K562 (cell line): ENCODE measurements around the gene DPAGT1. TPM values are rescaled to one million over a fixed set of nuclear protein-coding genes. Genes with fewer than 3 reads are reported as not detected.
A peak's percentile ranks its signal among the peaks of the same experiment; 100 is the strongest.

ENCODE experiments used
- ATF3 ChIP-seq, 2 experiments: fragments of 450-650 bp in 1 of 2; sonication (generic) in 1 of 2; formaldehyde crosslinking in 1 of 2; IDR thresholded peaks in 1 of 2; conservative IDR thresholded peaks in 1 of 2; 2 replicates each; pipeline versions ENCODE4 v1.6.1 to v1.8.1; 2016 to 2023; ENCODE audit warnings: mild to moderate bottlenecking in 2 of 2, moderate library complexity in 2 of 2, inconsistent platforms in 1 of 2, missing genetic modification reagents in 1 of 2
- CBFA2T2 ChIP-seq: fragments of 450-650 bp; conservative IDR thresholded peaks from 2 replicates; pipeline ENCODE4 v1.6.1; 2017; ENCODE audit warnings: mild to moderate bottlenecking
- CTBP1 ChIP-seq: fragments of 450-650 bp; IDR thresholded peaks from 2 replicates; pipeline ENCODE4 v1.6.1; 2016; ENCODE audit warnings: borderline replicate concordance
- DDX20 ChIP-seq: fragments of 450-650 bp; IDR thresholded peaks from 2 replicates; pipeline ENCODE4 v1.6.1; 2016; ENCODE audit warnings: missing genetic modification characterization, low read depth, mild to moderate bottlenecking, missing compliant biosample characterization, moderate library complexity
- GABPA ChIP-seq: fragments of 200-800 bp; sonication (Bioruptor generic); conservative IDR thresholded peaks from 2 replicates; pipeline ENCODE4 v1.6.1; 2016; ENCODE audit warnings: low read depth, missing genetic modification characterization, missing compliant biosample characterization
- HDAC1 ChIP-seq, 2 experiments: fragments of 450-650 bp; IDR thresholded peaks; 2 replicates each; pipeline ENCODE4 v1.6.1; 2016 to 2017; ENCODE audit warnings: inconsistent platforms in 1 of 2, mild to moderate bottlenecking in 1 of 2, moderate library complexity in 1 of 2
- HDGF ChIP-seq: fragments of 450-650 bp; IDR thresholded peaks from 2 replicates; pipeline ENCODE4 v1.6.1; 2016
- KLF1 ChIP-seq: fragments of 450-650 bp; IDR thresholded peaks from 2 replicates; pipeline ENCODE4 v1.6.1; 2016; ENCODE audit warnings: missing genetic modification characterization, missing compliant biosample characterization
- KLF13 ChIP-seq: fragments of 450-650 bp; IDR thresholded peaks from 2 replicates; pipeline ENCODE4 v1.6.1; 2016; ENCODE audit warnings: missing genetic modification characterization, low read depth, mild to moderate bottlenecking, missing compliant biosample characterization, moderate library complexity, borderline replicate concordance
- MCM3 ChIP-seq: fragments of 450-650 bp; IDR thresholded peaks from 2 replicates; pipeline ENCODE4 v1.6.1; 2016
- NELFE ChIP-seq: IDR thresholded peaks from 2 replicates; pipeline ENCODE4 v1.6.1; 2011; ENCODE audit warnings: mild to moderate bottlenecking; ENCODE audit not compliant: insufficient read depth, insufficient read length
- NR3C1 ChIP-seq: sonication (generic); formaldehyde crosslinking; IDR thresholded peaks from 2 replicates; pipeline ENCODE4 v1.8.1; 2022; ENCODE audit warnings: missing genetic modification reagents
- OTX1 ChIP-seq: fragments of 450-650 bp; formaldehyde crosslinking; IDR thresholded peaks from 2 replicates; pipeline ENCODE4 v1.4.0; 2022; ENCODE audit warnings: mild to moderate bottlenecking
- SIN3B ChIP-seq: fragments of 450-650 bp; IDR thresholded peaks from 2 replicates; pipeline ENCODE4 v1.6.1; 2017; ENCODE audit warnings: low read depth, mild to moderate bottlenecking, moderate library complexity
- TCF3 ChIP-seq: sonication (generic); formaldehyde crosslinking; IDR thresholded peaks from 2 replicates; pipeline ENCODE4 v1.4.0; 2020; ENCODE audit warnings: mild to moderate bottlenecking, missing genetic modification reagents
- TCF7 ChIP-seq: sonication (generic); IDR thresholded peaks from 2 replicates; pipeline ENCODE4 v1.6.1; 2016; ENCODE audit warnings: antibody characterized with exemption, borderline replicate concordance
- YY1 ChIP-seq, 3 experiments: IDR thresholded peaks; 2 replicates each; pipeline ENCODE4 v1.6.1; 2011; ENCODE audit warnings: low read length in 2 of 3, mild to moderate bottlenecking in 2 of 3, moderate library complexity in 2 of 3, borderline replicate concordance in 1 of 3, control low read depth in 1 of 3, low read depth in 1 of 3; ENCODE audit not compliant: insufficient read depth in 3 of 3, insufficient replicate concordance in 2 of 3, control insufficient read depth in 1 of 3, insufficient read length in 1 of 3; ENCODE audit errors: extremely low read depth in 1 of 3
- ZBTB7A ChIP-seq: IDR thresholded peaks from 2 replicates; pipeline ENCODE4 v1.6.1; 2011; ENCODE audit warnings: low read depth, mild to moderate bottlenecking, low read length, moderate library complexity, borderline replicate concordance; ENCODE audit not compliant: control insufficient read depth
- ZNF12 ChIP-seq: sonication (generic); formaldehyde crosslinking; IDR thresholded peaks from 2 replicates; pipeline ENCODE4 v1.4.0; 2020; ENCODE audit warnings: mild to moderate bottlenecking, missing genetic modification reagents
- ZNF444 ChIP-seq: fragments of 250-450 bp; sonication (Bioruptor Pico); IDR thresholded peaks from 2 replicates; pipeline ENCODE4 v1.4.0; 2020; ENCODE audit warnings: mild to moderate bottlenecking, moderate library complexity
- ZNF507 ChIP-seq: conservative IDR thresholded peaks from 2 replicates; pipeline ENCODE4 v1.6.1; 2017; ENCODE audit warnings: missing genetic modification characterization, missing compliant biosample characterization
- ZNF589 ChIP-seq: fragments of 200-800 bp; sonication (Bioruptor generic); IDR thresholded peaks from 2 replicates; pipeline ENCODE4 v1.6.1; 2016; ENCODE audit warnings: low read depth, missing genetic modification characterization, missing compliant biosample characterization
- polyA plus RNA-seq, 8 experiments: library from polyadenylated mRNA; depleted of rRNA in 4 of 8; stranded (reverse) in 5 of 8; unstranded in 3 of 8; fragments of >200 nt; fragmentation: Nextera tagmentation in 2 of 8; fragmentation: Illumina TruSeq in 1 of 8; extraction: Ambion mirVana in 2 of 8; extraction: Trizol in 1 of 8; gene quantifications; 2 replicates each; pipeline versions ENCODE4 v1.2.1 to v1.2.3, GENCODE V29; 2011 to 2014; ENCODE audit warnings: inconsistent platforms in 1 of 8, missing spikeins in 1 of 8
- total RNA-seq, 7 experiments: library from RNA; depleted of rRNA in 6 of 7; stranded (reverse); fragments of >200 nt in 6 of 7; fragmentation: Illumina TruSeq in 2 of 7; extraction: Trizol in 2 of 7; gene quantifications; 2 replicates each; pipeline versions ENCODE4 v1.2.1 to v1.2.3, GENCODE V29; 2011 to 2021; ENCODE audit warnings: low replicate concordance in 1 of 7
- TF ChIP-seq, protein P1 (sequence below): fragments of 450-650 bp; formaldehyde crosslinking; IDR thresholded peaks from 2 replicates; pipeline ENCODE4 v1.4.0; 2022; ENCODE audit warnings: mild to moderate bottlenecking, moderate library complexity
- TF ChIP-seq, protein P2 (sequence below): fragments of 450-650 bp; IDR thresholded peaks from 2 replicates; pipeline ENCODE4 v1.6.1; 2016; ENCODE audit warnings: antibody characterized with exemption
- TF ChIP-seq, protein P3 (sequence below): fragments of 450-650 bp; IDR thresholded peaks from 2 replicates; pipeline ENCODE4 v1.6.1; 2016; ENCODE audit warnings: missing biosample characterization, missing genetic modification characterization

Gene DPAGT1
- total and polyA plus RNA-seq, 9 of the 15 experiments (the other 6 are each of a cell fraction or from before 2014, with no cell fraction given): 29.9 to 135 (median 85.0) TPM

- TF ChIP-seq TCF7: no peak
- no peak for TF ChIP-seq ZBTB7A
- TF ChIP-seq, protein P1, sequence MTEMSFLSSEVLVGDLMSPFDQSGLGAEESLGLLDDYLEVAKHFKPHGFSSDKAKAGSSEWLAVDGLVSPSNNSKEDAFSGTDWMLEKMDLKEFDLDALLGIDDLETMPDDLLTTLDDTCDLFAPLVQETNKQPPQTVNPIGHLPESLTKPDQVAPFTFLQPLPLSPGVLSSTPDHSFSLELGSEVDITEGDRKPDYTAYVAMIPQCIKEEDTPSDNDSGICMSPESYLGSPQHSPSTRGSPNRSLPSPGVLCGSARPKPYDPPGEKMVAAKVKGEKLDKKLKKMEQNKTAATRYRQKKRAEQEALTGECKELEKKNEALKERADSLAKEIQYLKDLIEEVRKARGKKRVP (CRISPR knock-in tag): no peak
- no peak for TF ChIP-seq KLF13 (tag)
- no peak for TF ChIP-seq TCF3 (CRISPR knock-in tag)
- no peak for TF ChIP-seq KLF1 (tag)
- no peak for TF ChIP-seq ZNF589 (CRISPR knock-in tag)
- TF ChIP-seq HDAC1 (IDR thresholded peaks at IDR 0.05): 0 out of 4 replicates have a peak, but pooled peaks of 1 of the 2 experiments have one; percentile 1
- TF ChIP-seq NR3C1 (CRISPR knock-in tag): no peak
- TF ChIP-seq, protein P2, sequence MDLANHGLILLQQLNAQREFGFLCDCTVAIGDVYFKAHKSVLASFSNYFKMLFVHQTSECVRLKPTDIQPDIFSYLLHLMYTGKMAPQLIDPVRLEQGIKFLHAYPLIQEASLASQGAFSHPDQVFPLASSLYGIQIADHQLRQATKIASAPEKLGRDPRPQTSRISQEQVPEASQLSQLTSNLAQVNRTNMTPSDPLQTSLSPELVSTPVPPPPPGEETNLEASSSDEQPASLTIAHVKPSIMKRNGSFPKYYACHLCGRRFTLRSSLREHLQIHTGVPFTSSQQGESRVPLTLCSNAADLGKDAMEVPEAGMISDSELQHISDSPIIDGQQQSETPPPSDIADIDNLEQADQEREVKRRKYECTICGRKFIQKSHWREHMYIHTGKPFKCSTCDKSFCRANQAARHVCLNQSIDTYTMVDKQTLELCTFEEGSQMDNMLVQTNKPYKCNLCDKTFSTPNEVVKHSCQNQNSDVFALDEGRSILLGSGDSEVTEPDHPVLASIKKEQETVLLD: no peak
- TF ChIP-seq ATF3 (IDR thresholded peaks at IDR 0.05): no peak
- TF ChIP-seq ATF3 (CRISPR knock-in tag; conservative IDR thresholded peaks at IDR 0.05): no peak
- no peak for TF ChIP-seq GABPA
- no peak for TF ChIP-seq OTX1
- no peak for TF ChIP-seq ZNF507
- TF ChIP-seq ZNF12 (CRISPR knock-in tag): no peak
- no peak for TF ChIP-seq MCM3
- TF ChIP-seq, protein P3, sequence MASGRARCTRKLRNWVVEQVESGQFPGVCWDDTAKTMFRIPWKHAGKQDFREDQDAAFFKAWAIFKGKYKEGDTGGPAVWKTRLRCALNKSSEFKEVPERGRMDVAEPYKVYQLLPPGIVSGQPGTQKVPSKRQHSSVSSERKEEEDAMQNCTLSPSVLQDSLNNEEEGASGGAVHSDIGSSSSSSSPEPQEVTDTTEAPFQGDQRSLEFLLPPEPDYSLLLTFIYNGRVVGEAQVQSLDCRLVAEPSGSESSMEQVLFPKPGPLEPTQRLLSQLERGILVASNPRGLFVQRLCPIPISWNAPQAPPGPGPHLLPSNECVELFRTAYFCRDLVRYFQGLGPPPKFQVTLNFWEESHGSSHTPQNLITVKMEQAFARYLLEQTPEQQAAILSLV (tag): no peak
- TF ChIP-seq YY1 (IDR thresholded peaks at IDR 0.05; ENCODE audit: borderline replicate concordance in 1 of 3, control insufficient read depth in 1 of 3, extremely low read depth in 1 of 3, insufficient read depth in 3 of 3, insufficient read length in 1 of 3, insufficient replicate concordance in 2 of 3, low read depth in 1 of 3, low read length in 2 of 3): no peak
- TF ChIP-seq CTBP1: peak; percentile 7; the same call in 1 of the 2 replicates
- TF ChIP-seq DDX20 (tag): no peak
- no peak for TF ChIP-seq SIN3B
- TF ChIP-seq ZNF444 (CRISPR knock-in tag): no peak
- no peak for TF ChIP-seq HDGF
- no peak for TF ChIP-seq NELFE
- no peak for TF ChIP-seq CBFA2T2
Measured at GRCh38 chr11:119121811-119122124, 20.1 kb upstream of the DPAGT1 start (continued).
